K562 (cell line): Measurements from ENCODE around the gene MMP21. TPM values are rescaled to one million over a fixed set of nuclear protein-coding genes. Genes with fewer than 3 reads are reported as not detected.

Experiments used
- ATAC-seq: fragments of 200-7000 bp; cut with Tn5 transposase; 3 replicates; pipeline ENCODE4 v1.9.1; 2020; ENCODE audit warnings: moderate library complexity
- BruUV-seq: library from RNA; stranded (reverse); fragments of 400-500 nt; replicated peaks from 2 replicates; lab custom pipeline; 2021; lab: Mats Ljungman, UMichigan
- CTCF ChIA-PET: fragments of 300-600 bp; formaldehyde crosslinking; extraction: SDS; loops from one replicate; lab custom pipeline; 2021; ENCODE audit warnings: low intra/inter-chr PET ratio; lab: Yijun Ruan, JAX
- POLR2A ChIA-PET: fragments of 300-600, 350-650 bp; sonication (Branson Sonifier 250); formaldehyde crosslinking; extraction: SDS; loops from one replicate; lab custom pipeline; 2021; ENCODE audit warnings: antibody characterized with exemption, inconsistent platforms; lab: Yijun Ruan, JAX
- DNase-seq, 4 experiments: peaks; one replicate each; pipeline versions ENCODE4 v3.0.0 to v3.0.0-alpha.2; 2011 to 2018; ENCODE audit warnings: low spot score in 3 of 4, mixed read lengths in 3 of 4; ENCODE audit errors: extremely low read depth in 1 of 4
- FAIRE-seq: peaks from 2 replicates; lab custom pipeline; 2011; peaks lifted over from hg19 to GRCh38; lab: Jason Lieb, UNC
- H2AFZ ChIP-seq: 2 replicates; pipeline ENCODE4 v1.6.0; 2011; ENCODE audit warnings: low read depth, low read length, control low read depth, inconsistent platforms
- H3K27ac ChIP-seq: fragments of 200-600 bp; 3 replicates; pipeline ENCODE4 v1.8.0; 2011; ENCODE audit warnings: low read depth, mild to moderate bottlenecking, control low read depth, inconsistent platforms, low read length, moderate library complexity, mixed read lengths; ENCODE audit errors: extremely low read depth
- H3K27me3 ChIP-seq, 2 experiments: fragments of 300-600 bp in 1 of 2; 2 replicates in 1 of 2; 3 replicates in 1 of 2; pipeline versions ENCODE4 v1.6.0 to v1.8.0; 2011; ENCODE audit warnings: inconsistent platforms in 2 of 2, low read length in 2 of 2, mild to moderate bottlenecking in 1 of 2, mixed read lengths in 1 of 2, moderate library complexity in 1 of 2; ENCODE audit not compliant: control insufficient read depth in 2 of 2, insufficient read depth in 2 of 2
- H3K36me3 ChIP-seq: fragments of 300-600 bp; 3 replicates; pipeline ENCODE4 v1.8.0; 2011; ENCODE audit warnings: mild to moderate bottlenecking, low read length, inconsistent platforms; ENCODE audit not compliant: control insufficient read depth, insufficient read depth
- H3K4me1 ChIP-seq, 2 experiments: fragments of 200-600 bp in 1 of 2; replicated peaks in 1 of 2; 2 replicates in 1 of 2; 3 replicates in 1 of 2; pipeline versions ENCODE4 v1.5.1 to v1.8.0; 2011; ENCODE audit warnings: inconsistent platforms in 2 of 2, low read length in 2 of 2, mild to moderate bottlenecking in 1 of 2, mixed read lengths in 1 of 2, moderate library complexity in 1 of 2; ENCODE audit not compliant: control insufficient read depth in 2 of 2, insufficient read depth in 2 of 2
- H3K4me2 ChIP-seq: 2 replicates; pipeline ENCODE4 v1.6.1; 2011; ENCODE audit warnings: low read length, control low read depth, inconsistent platforms, mixed read lengths; ENCODE audit not compliant: insufficient read depth
- H3K4me3 ChIP-seq: fragments of 200-600 bp; sonication (generic), shearing (Covaris generic); 2 replicates; pipeline ENCODE4 v1.5.1; 2016; ENCODE audit warnings: control low read depth, inconsistent platforms
- H3K79me2 ChIP-seq: fragments of 200-600 bp; 3 replicates; pipeline ENCODE4 v1.8.0; 2011; ENCODE audit warnings: low read length, inconsistent platforms; ENCODE audit not compliant: control insufficient read depth, insufficient read depth
- H3K9ac ChIP-seq, 2 experiments: 2 replicates each; pipeline versions ENCODE4 v1.6.0 to v1.6.1; 2011; ENCODE audit warnings: low read depth in 2 of 2, low read length in 2 of 2, control low read depth in 1 of 2, inconsistent platforms in 1 of 2, mild to moderate bottlenecking in 1 of 2, mixed read lengths in 1 of 2; ENCODE audit not compliant: insufficient read depth in 1 of 2
- H3K9me1 ChIP-seq: one replicate; pipeline ENCODE4 v1.6.0; 2011; ENCODE audit warnings: inconsistent platforms, mild to moderate bottlenecking, low read length, moderate library complexity; ENCODE audit not compliant: control insufficient read depth, insufficient read depth
- H3K9me3 ChIP-seq: replicated peaks from 2 replicates; pipeline ENCODE4 v1.5.1; 2011; ENCODE audit warnings: low read depth, low read length, inconsistent platforms; ENCODE audit not compliant: control insufficient read depth, insufficient read depth
- H4K20me1 ChIP-seq: replicated peaks from 2 replicates; pipeline ENCODE4 v1.6.1; 2011; ENCODE audit warnings: low read length, inconsistent platforms, mixed read lengths; ENCODE audit not compliant: control insufficient read depth, insufficient read depth
- ASH1L ChIP-seq: fragments of 450-650 bp; IDR thresholded peaks from 2 replicates; pipeline ENCODE4 v1.6.1; 2018; ENCODE audit warnings: borderline replicate concordance, mild to moderate bottlenecking, low read depth; ENCODE audit not compliant: partially characterized antibody
- C11orf30 ChIP-seq: fragments of 450-650 bp; IDR thresholded peaks from 2 replicates; pipeline ENCODE4 v1.6.1; 2016; ENCODE audit warnings: low read depth, mild to moderate bottlenecking
- CBFA2T2 ChIP-seq: fragments of 450-650 bp; conservative IDR thresholded peaks from 2 replicates; pipeline ENCODE4 v1.6.1; 2017; ENCODE audit warnings: mild to moderate bottlenecking
- ELF2 ChIP-seq: fragments of 250-450 bp; sonication (Bioruptor Pico); IDR thresholded peaks from 2 replicates; pipeline ENCODE4 v1.5.0; 2021; ENCODE audit warnings: mild to moderate bottlenecking
- HDAC8 ChIP-seq: fragments of 450-650 bp; IDR thresholded peaks from 2 replicates; pipeline ENCODE4 v1.6.1; 2016; ENCODE audit warnings: mild to moderate bottlenecking, missing genetic modification characterization, moderate library complexity, missing compliant biosample characterization
- KAT8 ChIP-seq: fragments of 450-650 bp; IDR thresholded peaks from 2 replicates; pipeline ENCODE4 v1.6.1; 2016; ENCODE audit warnings: low read depth, mild to moderate bottlenecking
- NCOA4 ChIP-seq: fragments of 450-650 bp; IDR thresholded peaks from 2 replicates; pipeline ENCODE4 v1.6.1; 2018; ENCODE audit warnings: mild to moderate bottlenecking; ENCODE audit not compliant: partially characterized antibody
- PBX2 ChIP-seq, 2 experiments: IDR thresholded peaks in 1 of 2; conservative IDR thresholded peaks in 1 of 2; 2 replicates each; pipeline ENCODE4 v1.6.1; 2016; ENCODE audit warnings: low read depth in 2 of 2, mild to moderate bottlenecking in 1 of 2, missing compliant biosample characterization in 1 of 2, missing genetic modification characterization in 1 of 2, moderate library complexity in 1 of 2
- PHB ChIP-seq: fragments of 250-450 bp; sonication (Bioruptor Pico); IDR thresholded peaks from 2 replicates; pipeline ENCODE4 v1.5.0; 2021
- RB1 ChIP-seq: fragments of 450-650 bp; IDR thresholded peaks from 2 replicates; pipeline ENCODE4 v1.6.1; 2017; ENCODE audit warnings: low read depth, mild to moderate bottlenecking
- RFX5 ChIP-seq: IDR thresholded peaks from 2 replicates; pipeline ENCODE4 v1.6.1; 2011; ENCODE audit warnings: low read depth, mild to moderate bottlenecking, improper control_type of control experiment, low read length
- ZC3H4 ChIP-seq: sonication (generic); formaldehyde crosslinking; IDR thresholded peaks from 2 replicates; pipeline ENCODE4 v1.9.0; 2021; ENCODE audit warnings: missing genetic modification reagents, borderline replicate concordance
- ZNF785 ChIP-seq: fragments of 250-450 bp; sonication (Bioruptor Pico); IDR thresholded peaks from 2 replicates; pipeline ENCODE4 v1.4.0; 2020; ENCODE audit warnings: mild to moderate bottlenecking
- ZSCAN29 ChIP-seq: fragments of 450-650 bp; IDR thresholded peaks from 2 replicates; pipeline ENCODE4 v1.6.1; 2017
- WGBS: fragments of 100-300 bp; shearing (Covaris generic); methylation state at CpG from one replicate; pipeline ENCODE4 v1.1.6; 2016; ENCODE audit warnings: low coverage, mixed read lengths; ENCODE audit not compliant: insufficient coverage; ENCODE audit errors: missing lambda C conversion rate; 5-methylcytosine and 5-hydroxymethylcytosine counted together
- in situ Hi-C: fragments of 300-500 bp; cut with MboI; formaldehyde crosslinking; loops from 4 replicates; pipeline ENCODE4 v1.15.0; 2018; ENCODE audit warnings: inconsistent platforms, mixed read lengths
- intact Hi-C: fragments of 100-400 bp; cut with micrococcal nuclease; formaldehyde crosslinking; loops from 2 replicates; pipeline ENCODE4 v1.14.2; 2022
- polyA plus RNA-seq, 8 experiments: library from polyadenylated mRNA; depleted of rRNA in 4 of 8; stranded (reverse) in 5 of 8; unstranded in 3 of 8; fragments of >200 nt; fragmentation: Nextera tagmentation in 2 of 8; fragmentation: Illumina TruSeq in 1 of 8; extraction: Ambion mirVana in 2 of 8; extraction: Trizol in 1 of 8; gene quantifications; 2 replicates each; pipeline versions ENCODE4 v1.2.1 to v1.2.3, GENCODE V29; 2011 to 2014; ENCODE audit warnings: inconsistent platforms in 1 of 8, missing spikeins in 1 of 8
- total RNA-seq, 7 experiments: library from RNA; depleted of rRNA in 6 of 7; stranded (reverse); fragments of >200 nt in 6 of 7; fragmentation: Illumina TruSeq in 2 of 7; extraction: Trizol in 2 of 7; gene quantifications; 2 replicates each; pipeline versions ENCODE4 v1.2.1 to v1.2.3, GENCODE V29; 2011 to 2021; ENCODE audit warnings: low replicate concordance in 1 of 7

MMP21 gene
- total and polyA plus RNA-seq, 9 of the 15 experiments (the other 6 are each of a cell fraction or from before 2014, with no cell fraction given), result not detected

GRCh38 chr10:125727436-125727835 lies 48.2 kb downstream of the MMP21 start:
- ATAC-seq (no peak), DNase-seq (no peak), FAIRE-seq (no peak)
- Histone ChIP-seq H3K36me3 (peaks cover 92% of the 10 kb centered on the region), H3K79me2 (no peaks in the 10 kb centered on the region), H2AFZ (no peak overlapping the region), H3K4me2 (no peak overlapping the region), H3K4me3 (no peak overlapping the region), H3K9me3 (no peaks in the 10 kb centered on the region), H3K27me3 (no peaks in the 10 kb centered on the region), H3K4me1 (no peaks in the 10 kb centered on the region), H3K9me1 (no peaks in the 10 kb centered on the region), H3K27ac (no peak overlapping the region), H4K20me1 (no peaks in the 10 kb centered on the region), H3K9ac (no peak overlapping the region)
- BruUV-seq, result no TSS peak
- intact Hi-C loops (no loop called here), in situ Hi-C loops (no loop called here)
- CTCF ChIA-PET, result no interaction called here
- TF ChIP-seq NCOA4 (no peak), C11orf30 (no peak), ZSCAN29 (no peak), CBFA2T2 (no peak), RFX5 (no peak), PHB (no peak), ZNF785 (CRISPR knock-in tag) (no peak), PBX2 (CRISPR knock-in tag; IDR thresholded peaks at IDR 0.05; ENCODE audit: low read depth) (no peak), PBX2 (tag; conservative IDR thresholded peaks at IDR 0.05; ENCODE audit: low read depth) (no peak), ZC3H4 (CRISPR knock-in tag) (no peak), KAT8 (no peak), RB1 (no peak), HDAC8 (tag) (no peak), ASH1L (no peak), ELF2 (no peak)
- POLR2A ChIA-PET, result interaction anchor here (0.8 kb wide), 1 partner anchor 928 kb away, joined by 4 read pairs; no protein-coding TSS in a partner anchor
- WGBS, result 57% methylated on average over 3 of the region's 3 CpGs
